ENCODE results near the gene SEMA3C. TPM values are rescaled to one million over a fixed set of nuclear protein-coding genes. Genes with fewer than 3 reads are reported as not detected.

SEMA3C gene
- total RNA-seq, 8 experiments from 2014 or later = 32.2 to 219 (median 49.9) TPM

- peaks cover 0 to 4% of the 10 kb centered on the region in 2 donors for H3K4me1 ChIP-seq (replicated peaks in 1 of 2)
- in situ Hi-C loops (cut with MboI; ENCODE audit: low pct_unique_long_range_greater_than_20kb in 2 of 9, low sequenced_read_pairs in 9 of 9, unreplicated experiment in 9 of 9) = no loop called here
- peak in 1 of 8 experiments; percentile 16 for ATAC-seq (replicated peaks in 6 of 8)
- no peak overlapping the region for H3K4me3 ChIP-seq
- 63 to 100% (median 88%) methylated on average over 1 to 2 of the region's 2 CpGs; no CpG with 5 or more reads in 4 of the 10 experiments for WGBS, 10 experiments
- H3K27ac ChIP-seq = no peak overlapping the region
Observed at GRCh38 chr7:80770675-80771081, 148.2 kb downstream of the SEMA3C start.

- in situ Hi-C loops (cut with MboI; ENCODE audit: low pct_unique_long_range_greater_than_20kb in 2 of 9, low sequenced_read_pairs in 9 of 9, unreplicated experiment in 9 of 9) = no loop called here
- peaks cover 0 to 4% of the 10 kb centered on the region in 2 donors for H3K4me1 ChIP-seq (replicated peaks in 1 of 2)
- H3K4me3 ChIP-seq = no peak overlapping the region
- H3K27ac ChIP-seq = no peak overlapping the region
- no peak for ATAC-seq (replicated peaks in 6 of 8)
- 29 to 100% (median 77%) methylated on average over 1 of the region's 1 CpG; no CpG with 5 or more reads in 2 of the 10 experiments for WGBS, 10 experiments
Observed at GRCh38 chr7:80770061-80770460, 148.8 kb downstream of the SEMA3C start.

DNA sequence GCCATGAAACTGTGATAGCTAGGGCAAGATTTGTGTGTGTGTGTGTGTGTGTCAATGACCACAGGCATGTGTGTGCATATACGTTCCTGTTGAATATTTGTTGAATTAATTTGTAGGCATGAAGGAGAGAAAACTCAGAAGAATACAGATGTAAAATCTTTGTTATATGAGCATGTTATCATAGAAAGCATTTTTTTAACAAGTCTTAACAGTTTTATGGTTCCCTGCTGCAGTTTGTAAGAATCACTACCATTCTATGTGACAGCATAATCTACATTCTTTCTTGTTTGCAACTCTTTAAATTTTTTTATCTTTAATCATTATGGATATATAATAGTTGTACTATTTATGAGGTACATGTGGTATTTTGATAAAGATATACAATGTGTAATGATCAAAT is 150.1 kb downstream of the SEMA3C start:
- 40 to 100% (median 79%) methylated on average over 1 of the region's 1 CpG; no CpG with 5 or more reads in 6 of the 10 experiments for WGBS, 10 experiments
- in situ Hi-C loops (cut with MboI; ENCODE audit: low pct_unique_long_range_greater_than_20kb in 2 of 9, low sequenced_read_pairs in 9 of 9, unreplicated experiment in 9 of 9) = no loop called here
- peaks cover 0 to 7% of the 10 kb centered on the region in 2 donors for H3K4me1 ChIP-seq (replicated peaks in 1 of 2)
- H3K4me3 ChIP-seq = no peak overlapping the region
- ATAC-seq (replicated peaks in 6 of 8) = no peak
- no peak overlapping the region for H3K27ac ChIP-seq

GRCh38 chr7:80767654-80768053 is 151.2 kb downstream of the SEMA3C start:
- in situ Hi-C loops (cut with MboI; ENCODE audit: low pct_unique_long_range_greater_than_20kb in 2 of 9, low sequenced_read_pairs in 9 of 9, unreplicated experiment in 9 of 9) = no loop called here
- Histone ChIP-seq H3K4me3 (no peak overlapping the region), H3K4me1 (replicated peaks in 1 of 2) (peaks cover 0 to 12% of the 10 kb centered on the region in 2 donors), H3K27ac (no peak overlapping the region)
- WGBS, 10 experiments = 0 to 100% (median 47%) methylated on average over 1 of the region's 1 CpG; no CpG with 5 or more reads in 2 of the 10 experiments
- ATAC-seq (replicated peaks in 6 of 8) = no peak

DNA sequence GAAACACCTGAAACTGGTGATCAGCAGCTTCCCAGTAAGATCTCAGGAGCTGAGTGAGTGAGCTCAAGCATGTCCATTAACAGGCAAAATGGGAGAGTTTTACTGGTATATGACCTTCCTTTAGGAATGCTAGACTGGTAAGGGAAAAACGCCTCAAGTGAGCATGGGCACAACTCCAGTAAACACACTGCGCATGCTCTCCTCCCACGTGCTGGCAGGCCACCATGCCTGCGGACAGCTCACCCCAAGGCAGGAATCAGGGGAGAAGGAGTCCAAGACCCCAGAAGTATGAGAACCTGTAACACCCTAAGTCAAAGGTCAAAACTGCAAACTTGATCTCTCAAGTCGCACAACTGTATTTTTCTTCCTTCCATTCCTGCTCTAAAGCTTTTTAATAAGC is 152.1 kb downstream of the SEMA3C start:
- ATAC-seq (replicated peaks in 6 of 8) = no peak
- peaks cover 0 to 9% of the 10 kb centered on the region in 2 donors for H3K4me1 ChIP-seq (replicated peaks in 1 of 2)
- in situ Hi-C loops (cut with MboI; ENCODE audit: low pct_unique_long_range_greater_than_20kb in 2 of 9, low sequenced_read_pairs in 9 of 9, unreplicated experiment in 9 of 9) = no loop called here
- no peak overlapping the region for H3K27ac ChIP-seq
- WGBS, 10 experiments = 72 to 100% (median 92%) methylated on average over 1 to 5 of the region's 5 CpGs; no CpG with 5 or more reads in 2 of the 10 experiments
- no peak overlapping the region for H3K4me3 ChIP-seq

GRCh38 chr7:80764132-80764531 is 154.7 kb downstream of the SEMA3C start:
- in situ Hi-C loops (cut with MboI; ENCODE audit: low pct_unique_long_range_greater_than_20kb in 2 of 9, low sequenced_read_pairs in 9 of 9, unreplicated experiment in 9 of 9) = no loop called here
- Histone ChIP-seq H3K4me3 (no peak overlapping the region), H3K4me1 (replicated peaks in 1 of 2) (peaks cover 7 to 16% of the 10 kb centered on the region in 2 donors), H3K27ac (no peak overlapping the region)
- ATAC-seq (replicated peaks in 6 of 8) = peak; percentile 42 to 89 (median 67)
- WGBS, 10 experiments = 0 to 100% (median 40%) methylated on average over 1 to 2 of the region's 2 CpGs; no CpG with 5 or more reads in 2 of the 10 experiments

DNA sequence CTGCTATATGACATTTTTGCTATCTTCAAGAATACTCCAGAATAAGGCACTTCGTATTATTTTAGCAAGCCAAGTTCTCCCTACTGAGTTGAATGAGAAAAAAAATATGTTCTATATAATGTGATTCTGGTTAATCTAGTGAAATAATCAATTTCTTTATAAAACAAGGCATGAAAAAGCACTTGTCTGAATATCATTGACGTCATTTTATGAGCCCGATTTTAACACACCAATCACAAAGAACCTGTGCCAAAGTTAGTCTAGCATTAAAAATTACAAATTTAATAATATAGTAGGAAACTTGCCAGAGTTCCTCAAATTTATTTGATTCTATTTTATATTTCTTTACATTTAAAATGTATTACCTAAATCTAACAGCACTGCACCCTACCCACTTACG is 155.1 kb downstream of the SEMA3C start:
- WGBS, 10 experiments = 26 to 98% (median 45%) methylated on average over 2 to 4 of the region's 4 CpGs; no CpG with 5 or more reads in 1 of the 10 experiments
- Histone ChIP-seq H3K4me3 (no peak overlapping the region), H3K4me1 (replicated peaks in 1 of 2) (peaks cover 7 to 16% of the 10 kb centered on the region in 2 donors), H3K27ac (no peak overlapping the region)
- in situ Hi-C loops (cut with MboI; ENCODE audit: low pct_unique_long_range_greater_than_20kb in 2 of 9, low sequenced_read_pairs in 9 of 9, unreplicated experiment in 9 of 9) = no loop called here
- ATAC-seq (replicated peaks in 6 of 8) = no peak

DNA sequence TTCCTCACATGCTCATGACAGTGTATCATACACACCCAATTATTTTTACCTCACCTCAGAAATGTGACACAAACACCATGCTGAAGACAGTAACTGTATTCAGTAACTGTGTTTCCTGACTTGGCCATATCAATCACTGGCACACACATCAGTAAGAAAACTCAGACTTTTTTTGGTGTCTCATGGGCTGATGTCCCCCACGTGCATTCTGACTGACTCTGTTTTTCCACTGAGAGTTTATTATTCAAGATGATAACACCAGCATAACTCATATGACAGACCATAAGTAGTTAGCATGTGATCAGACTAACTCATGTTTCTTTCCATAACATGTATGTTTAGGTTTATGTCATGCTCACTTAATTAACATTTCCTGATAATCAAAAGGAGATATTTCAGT is 155.6 kb downstream of the SEMA3C start:
- no peak overlapping the region for H3K27ac ChIP-seq
- H3K4me1 ChIP-seq (replicated peaks in 1 of 2) = peaks cover 7 to 16% of the 10 kb centered on the region in 2 donors
- no peak overlapping the region for H3K4me3 ChIP-seq
- ATAC-seq (replicated peaks in 6 of 8) = peak in 2 of 8 experiments; percentile 13 to 26
- in situ Hi-C loops (cut with MboI; ENCODE audit: low pct_unique_long_range_greater_than_20kb in 2 of 9, low sequenced_read_pairs in 9 of 9, unreplicated experiment in 9 of 9) = no loop called here
- 33 to 89% (median 80%) methylated on average over 1 of the region's 1 CpG; no CpG with 5 or more reads in 3 of the 10 experiments for WGBS, 10 experiments

DNA sequence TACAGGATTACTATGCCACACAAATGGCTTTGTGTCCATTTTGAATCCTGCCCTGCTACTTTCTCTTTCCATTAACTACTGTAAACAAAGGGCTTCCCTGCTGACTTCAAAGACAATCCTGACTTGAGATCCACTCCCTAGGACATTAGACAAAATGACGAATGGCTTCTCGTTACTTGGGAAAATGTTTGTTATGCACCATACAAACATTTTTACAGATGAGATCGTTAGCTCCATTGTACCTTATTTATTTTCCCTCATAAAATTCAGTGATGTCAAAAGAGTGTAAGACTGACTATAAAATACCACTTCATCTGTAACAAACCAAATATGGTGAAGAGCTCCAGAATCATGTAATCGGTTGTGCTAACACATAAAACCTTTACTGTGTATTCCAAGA is 158.6 kb downstream of the SEMA3C start:
- in situ Hi-C loops (cut with MboI; ENCODE audit: low pct_unique_long_range_greater_than_20kb in 2 of 9, low sequenced_read_pairs in 9 of 9, unreplicated experiment in 9 of 9) = no loop called here
- WGBS, 10 experiments = 20 to 92% (median 49%) methylated on average over 1 to 4 of the region's 4 CpGs
- peak in 5 of 8 experiments; percentile 33 to 84 (median 47) for ATAC-seq (replicated peaks in 6 of 8)
- peaks cover 7 to 16% of the 10 kb centered on the region in 2 donors for H3K4me1 ChIP-seq (replicated peaks in 1 of 2)
- H3K27ac ChIP-seq = no peak overlapping the region
- no peak overlapping the region for H3K4me3 ChIP-seq

DNA sequence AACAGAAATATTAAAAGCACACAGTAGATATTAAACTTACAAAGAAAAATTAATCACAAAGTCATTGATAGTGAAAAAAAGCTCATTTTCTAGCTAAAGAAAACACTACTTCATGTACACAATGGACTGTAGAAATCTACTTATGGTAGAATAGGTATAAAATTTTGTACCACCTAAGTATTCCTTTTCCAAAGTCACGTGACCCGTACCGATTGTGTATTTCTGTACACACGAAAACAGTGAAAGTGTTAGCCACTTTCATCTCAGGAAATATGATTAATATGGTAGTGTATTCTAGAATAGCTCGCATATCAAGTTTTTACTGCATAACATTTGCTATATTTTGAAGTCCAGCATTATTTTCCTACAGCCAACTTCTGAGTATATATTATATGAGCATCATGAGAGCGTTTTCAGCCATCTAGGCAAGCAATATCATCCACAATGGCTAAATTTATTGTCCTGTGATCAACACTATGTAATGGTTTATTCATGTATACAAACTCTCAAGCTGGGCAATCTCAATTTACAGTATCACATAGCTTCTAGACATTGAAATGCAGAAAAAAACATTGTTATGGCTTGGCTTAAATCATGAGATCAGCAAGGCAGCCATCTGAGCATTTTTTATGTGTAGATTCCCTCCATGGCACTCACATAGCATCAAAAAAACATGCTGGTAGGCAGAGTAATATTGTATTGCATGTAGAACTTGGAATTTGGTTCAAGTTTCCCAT is 165.7 kb downstream of the SEMA3C start:
- H3K4me1 ChIP-seq (replicated peaks in 1 of 2) = peaks cover 11 to 12% of the 10 kb centered on the region in 2 donors
- no peak overlapping the region for H3K27ac ChIP-seq
- in situ Hi-C loops (cut with MboI; ENCODE audit: low pct_unique_long_range_greater_than_20kb in 2 of 9, low sequenced_read_pairs in 9 of 9, unreplicated experiment in 9 of 9) = no loop called here
- H3K4me3 ChIP-seq = no peak overlapping the region
- peak in 1 of 8 experiments; percentile 70 for ATAC-seq (replicated peaks in 6 of 8)
- WGBS, 10 experiments = 83 to 100% (median 93%) methylated on average over 3 to 6 of the region's 6 CpGs; no CpG with 5 or more reads in 1 of the 10 experiments

DNA sequence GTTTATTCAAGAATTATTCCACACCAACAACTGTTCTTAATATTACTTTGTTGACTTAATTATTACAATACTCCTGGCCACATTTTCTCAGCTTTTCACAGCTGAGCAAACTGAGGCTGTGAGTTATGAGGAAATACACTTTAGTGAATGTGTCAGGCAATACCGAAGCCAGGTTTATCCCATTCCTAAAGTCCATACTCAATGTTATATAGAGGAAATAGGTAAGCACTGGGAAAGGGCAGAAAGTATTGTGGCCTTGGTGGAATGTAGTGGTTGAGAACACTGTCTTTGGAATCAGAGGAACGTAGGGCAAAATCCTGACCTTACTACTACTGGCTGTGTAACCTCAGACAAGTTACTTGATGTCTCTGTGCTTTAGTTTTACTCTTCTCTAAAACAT is 169.6 kb downstream of the SEMA3C start:
- peaks cover 12 to 20% of the 10 kb centered on the region in 2 donors for H3K4me1 ChIP-seq (replicated peaks in 1 of 2)
- WGBS, 10 experiments = 50 to 100% (median 88%) methylated on average over 1 to 2 of the region's 2 CpGs; no CpG with 5 or more reads in 2 of the 10 experiments
- H3K27ac ChIP-seq = no peak overlapping the region
- no peak for ATAC-seq (replicated peaks in 6 of 8)
- H3K4me3 ChIP-seq = no peak overlapping the region
- in situ Hi-C loops (cut with MboI; ENCODE audit: low pct_unique_long_range_greater_than_20kb in 2 of 9, low sequenced_read_pairs in 9 of 9, unreplicated experiment in 9 of 9) = no loop called here

GRCh38 chr7:80748363-80749042 is 170.3 kb downstream of the SEMA3C start:
- Histone ChIP-seq H3K4me1 (replicated peaks in 1 of 2) (peaks cover 12 to 20% of the 10 kb centered on the region in 2 donors), H3K4me3 (peak overlapping the region in 4 of 5 donors; percentile 10 to 28 (median 16)), H3K27ac (peak overlapping the region in 1 of 2 donors; percentile 55)
- peak in 5 of 8 experiments; percentile 83 to 97 (median 93) for ATAC-seq (replicated peaks in 6 of 8)
- WGBS, 10 experiments = 0 to 93% (median 5%) methylated on average over 1 to 8 of the region's 8 CpGs
- in situ Hi-C loops (cut with MboI; ENCODE audit: low pct_unique_long_range_greater_than_20kb in 2 of 9, low sequenced_read_pairs in 9 of 9, unreplicated experiment in 9 of 9) = no loop called here
